Measurements from ENCODE around the gene SLC16A10. TPM values are rescaled to one million over a fixed set of nuclear protein-coding genes. Genes with fewer than 3 reads are reported as not detected.

SLC16A10 gene
- total RNA-seq, 1 donor from 2014 or later: 2.4 TPM

DNA sequence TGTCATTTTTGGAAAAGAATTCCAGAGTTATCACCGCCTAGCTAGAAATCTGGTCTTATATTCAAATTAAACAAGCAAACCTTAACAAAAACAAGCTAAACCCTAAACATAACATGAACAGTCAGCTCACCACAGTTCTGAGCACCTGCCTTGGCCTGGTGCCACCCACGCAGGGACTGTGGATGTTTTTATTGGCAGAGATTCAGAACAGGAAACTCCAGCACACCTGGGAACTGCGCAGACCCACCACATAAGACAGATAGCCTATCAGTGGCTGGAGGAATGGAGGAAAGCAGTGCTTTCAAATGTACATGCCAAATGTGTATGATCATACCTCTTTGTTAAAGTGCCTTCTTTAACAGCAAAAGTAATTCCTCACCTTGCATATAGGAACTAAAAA is 8.9 kb downstream of the SLC16A10 start:
- Mint-ChIP-seq H3K9me3 (ENCODE audit: unreplicated experiment) (no peaks in the 10 kb centered on the region), H3K4me1 (ENCODE audit: unreplicated experiment) (peaks cover 4% of the 10 kb centered on the region), H3K27me3 (ENCODE audit: unreplicated experiment) (peaks cover 1% of the 10 kb centered on the region), H3K27ac (ENCODE audit: unreplicated experiment) (no peak overlapping the region), H3K4me3 (ENCODE audit: unreplicated experiment) (no peak overlapping the region), H3K36me3 (ENCODE audit: low read depth, unreplicated experiment) (no peaks in the 10 kb centered on the region)
- DNase-seq (ENCODE audit: low spot score): no peak
- TF ChIP-seq, protein P1, sequence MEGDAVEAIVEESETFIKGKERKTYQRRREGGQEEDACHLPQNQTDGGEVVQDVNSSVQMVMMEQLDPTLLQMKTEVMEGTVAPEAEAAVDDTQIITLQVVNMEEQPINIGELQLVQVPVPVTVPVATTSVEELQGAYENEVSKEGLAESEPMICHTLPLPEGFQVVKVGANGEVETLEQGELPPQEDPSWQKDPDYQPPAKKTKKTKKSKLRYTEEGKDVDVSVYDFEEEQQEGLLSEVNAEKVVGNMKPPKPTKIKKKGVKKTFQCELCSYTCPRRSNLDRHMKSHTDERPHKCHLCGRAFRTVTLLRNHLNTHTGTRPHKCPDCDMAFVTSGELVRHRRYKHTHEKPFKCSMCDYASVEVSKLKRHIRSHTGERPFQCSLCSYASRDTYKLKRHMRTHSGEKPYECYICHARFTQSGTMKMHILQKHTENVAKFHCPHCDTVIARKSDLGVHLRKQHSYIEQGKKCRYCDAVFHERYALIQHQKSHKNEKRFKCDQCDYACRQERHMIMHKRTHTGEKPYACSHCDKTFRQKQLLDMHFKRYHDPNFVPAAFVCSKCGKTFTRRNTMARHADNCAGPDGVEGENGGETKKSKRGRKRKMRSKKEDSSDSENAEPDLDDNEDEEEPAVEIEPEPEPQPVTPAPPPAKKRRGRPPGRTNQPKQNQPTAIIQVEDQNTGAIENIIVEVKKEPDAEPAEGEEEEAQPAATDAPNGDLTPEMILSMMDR (IDR thresholded peaks at IDR 0.05; ENCODE audit: unreplicated experiment): no peak

DNA sequence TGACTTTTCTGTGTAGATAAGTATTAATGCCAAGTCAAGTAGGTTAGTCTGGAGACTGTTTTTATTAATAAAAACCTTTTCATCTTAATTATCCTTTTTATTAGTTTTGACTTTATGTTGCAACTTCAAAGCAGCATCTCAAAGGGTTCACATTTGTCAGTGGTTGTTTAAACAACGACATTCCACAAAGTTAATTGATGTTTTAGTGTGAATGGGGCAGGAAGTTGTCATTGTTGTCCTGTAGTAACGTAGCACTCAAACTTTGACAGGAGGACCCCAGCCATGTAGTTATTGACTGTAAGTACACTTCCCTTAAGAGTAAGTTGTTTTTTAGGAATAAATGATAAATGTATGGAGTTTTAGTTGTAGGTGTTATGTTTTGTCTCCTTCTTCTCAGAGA is 11.3 kb downstream of the SLC16A10 start:
- no peaks in the 10 kb centered on the region for H3K9me3 Mint-ChIP-seq (ENCODE audit: unreplicated experiment)
- H3K36me3 Mint-ChIP-seq (ENCODE audit: low read depth, unreplicated experiment): no peaks in the 10 kb centered on the region
- no peak overlapping the region for H3K4me3 Mint-ChIP-seq (ENCODE audit: unreplicated experiment)

DNA sequence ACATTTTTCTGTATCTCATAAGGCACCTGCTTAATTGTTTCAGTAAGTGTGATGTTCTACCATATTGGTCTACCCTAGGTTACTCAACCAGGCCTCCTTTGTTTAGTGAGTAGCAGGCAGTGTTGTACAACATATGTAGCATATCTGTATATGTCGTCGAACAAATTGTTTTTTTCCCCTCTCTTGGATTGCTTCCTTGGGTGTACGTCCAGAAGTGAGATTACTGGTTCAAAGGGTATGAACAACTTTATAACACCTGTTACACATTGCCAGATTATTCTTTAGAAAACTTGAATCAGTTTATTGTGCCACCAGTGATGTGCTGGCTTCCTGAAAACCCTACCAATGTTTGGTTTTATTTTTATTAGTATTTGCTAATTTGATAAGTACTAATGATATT is 14.7 kb downstream of the SLC16A10 start:
- no peaks in the 10 kb centered on the region for H3K36me3 Mint-ChIP-seq (ENCODE audit: low read depth, unreplicated experiment)
- H3K27me3 Mint-ChIP-seq (ENCODE audit: unreplicated experiment): peaks cover 1% of the 10 kb centered on the region
- H3K4me1 Mint-ChIP-seq (ENCODE audit: unreplicated experiment): peaks cover 4% of the 10 kb centered on the region
- TF ChIP-seq, protein P1 (IDR thresholded peaks at IDR 0.05; ENCODE audit: unreplicated experiment): no peak
- DNase-seq (ENCODE audit: low spot score): no peak
- no peak overlapping the region for H3K4me3 Mint-ChIP-seq (ENCODE audit: unreplicated experiment)
- no peaks in the 10 kb centered on the region for H3K9me3 Mint-ChIP-seq (ENCODE audit: unreplicated experiment)
- H3K27ac Mint-ChIP-seq (ENCODE audit: unreplicated experiment): no peak overlapping the region

More for the DNA sequence above, 11.3 kb downstream of the SLC16A10 start:
- Mint-ChIP-seq H3K4me1 (ENCODE audit: unreplicated experiment) (peaks cover 4% of the 10 kb centered on the region), H3K27me3 (ENCODE audit: unreplicated experiment) (peaks cover 1% of the 10 kb centered on the region), H3K27ac (ENCODE audit: unreplicated experiment) (no peak overlapping the region)
- DNase-seq (ENCODE audit: low spot score): no peak
- TF ChIP-seq, protein P1 (IDR thresholded peaks at IDR 0.05; ENCODE audit: unreplicated experiment): no peak

DNA sequence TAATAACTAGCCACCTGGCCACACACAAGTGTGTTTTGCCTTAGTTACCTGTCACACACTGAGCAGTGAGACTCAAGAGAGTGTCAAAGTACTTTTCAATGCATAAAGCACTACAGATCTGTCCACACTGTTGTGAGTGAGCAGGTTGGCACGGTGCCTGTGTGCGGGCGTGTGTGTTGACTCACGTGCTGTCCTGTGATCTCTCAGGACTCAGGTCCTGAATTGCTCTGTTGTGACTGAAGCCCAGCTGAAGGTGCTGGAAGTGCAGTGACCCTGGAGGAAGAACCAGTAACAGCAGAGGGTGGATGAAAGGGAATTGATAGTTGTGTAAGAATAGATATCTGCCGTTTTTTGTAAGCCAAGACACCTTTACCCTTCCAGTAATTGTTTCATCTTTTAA is 18.3 kb downstream of the SLC16A10 start:
- no peak overlapping the region for H3K4me3 Mint-ChIP-seq (ENCODE audit: unreplicated experiment)
- no peak overlapping the region for H3K27ac Mint-ChIP-seq (ENCODE audit: unreplicated experiment)
- no peaks in the 10 kb centered on the region for H3K27me3 Mint-ChIP-seq (ENCODE audit: unreplicated experiment)
- no peak for DNase-seq (ENCODE audit: low spot score)
- TF ChIP-seq, protein P1 (IDR thresholded peaks at IDR 0.05; ENCODE audit: unreplicated experiment): no peak
- H3K4me1 Mint-ChIP-seq (ENCODE audit: unreplicated experiment): peaks cover 8% of the 10 kb centered on the region
- H3K36me3 Mint-ChIP-seq (ENCODE audit: low read depth, unreplicated experiment): no peaks in the 10 kb centered on the region
- no peaks in the 10 kb centered on the region for H3K9me3 Mint-ChIP-seq (ENCODE audit: unreplicated experiment)

DNA sequence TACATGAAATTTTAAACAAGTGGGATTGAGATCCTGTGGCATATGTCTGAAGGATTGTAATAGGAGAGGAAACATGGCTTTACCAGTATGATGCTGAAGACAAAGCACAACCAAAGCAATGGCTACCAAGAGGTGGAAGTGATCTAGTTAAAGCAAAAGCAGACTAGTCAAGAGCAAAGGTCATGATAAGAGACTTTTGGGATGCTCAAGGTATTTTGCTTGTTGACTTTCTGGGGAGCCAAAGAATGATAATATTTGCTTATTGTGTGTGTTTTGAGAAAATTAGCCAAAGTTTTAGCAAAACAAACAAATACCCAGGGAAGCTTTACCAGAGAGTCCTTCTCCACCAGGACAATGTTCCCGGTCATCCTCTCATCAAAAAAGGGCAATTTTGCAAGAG is 20.3 kb downstream of the SLC16A10 start:
- Mint-ChIP-seq H3K4me3 (ENCODE audit: unreplicated experiment) (no peak overlapping the region), H3K9me3 (ENCODE audit: unreplicated experiment) (no peaks in the 10 kb centered on the region), H3K4me1 (ENCODE audit: unreplicated experiment) (peaks cover 9% of the 10 kb centered on the region), H3K36me3 (ENCODE audit: low read depth, unreplicated experiment) (no peaks in the 10 kb centered on the region), H3K27ac (ENCODE audit: unreplicated experiment) (no peak overlapping the region), H3K27me3 (ENCODE audit: unreplicated experiment) (no peaks in the 10 kb centered on the region)
- TF ChIP-seq, protein P1 (IDR thresholded peaks at IDR 0.05; ENCODE audit: unreplicated experiment): no peak
- no peak for DNase-seq (ENCODE audit: low spot score)
